Cardiac muscle cell (in vitro differentiated cells and primary cell): Measurements from ENCODE around the gene FGFBP2. TPM values are rescaled to one million over a fixed set of nuclear protein-coding genes. Genes with fewer than 3 reads are reported as not detected.
A peak's percentile ranks its signal among the peaks of the same experiment; 100 is the strongest.

Experiments used
- DNase-seq, 2 donors: peaks; one replicate each; pipeline versions ENCODE4 v3.0.0 to v3.0.0-alpha.2; 2010 to 2017; ENCODE audit warnings: low read depth in 1 of 2, low spot score in 1 of 2
- H3K27ac ChIP-seq: fragments of 200-600 bp; sonication (generic); 2 replicates; pipeline ENCODE4 v1.5.1; 2016
- H3K27me3 ChIP-seq: fragments of 200-600 bp; sonication (generic); 2 replicates; pipeline ENCODE4 v1.6.0; 2016; ENCODE audit warnings: control low read depth
- H3K36me3 ChIP-seq: fragments of 200-600 bp; sonication (generic); 2 replicates; pipeline ENCODE4 v1.5.1; 2016; ENCODE audit warnings: control low read depth
- H3K4me1 ChIP-seq: fragments of 200-600 bp; sonication (generic); 2 replicates; pipeline ENCODE4 v1.8.1; 2017; ENCODE audit warnings: low read depth, mild to moderate bottlenecking, mixed run types
- H3K4me3 ChIP-seq: fragments of 200-600 bp; sonication (generic); 2 replicates; pipeline ENCODE4 v1.5.1; 2016; ENCODE audit warnings: mild to moderate bottlenecking
- H3K9me3 ChIP-seq: fragments of 200-600 bp; sonication (generic); 2 replicates; pipeline ENCODE4 v1.5.1; 2017; ENCODE audit warnings: low read depth, mild to moderate bottlenecking, control low read depth
- CTCF ChIP-seq: IDR thresholded peaks from 2 replicates; pipeline ENCODE4 v1.5.1; 2012; ENCODE audit warnings: low read depth, mild to moderate bottlenecking, low read length
- polyA plus RNA-seq: library from polyadenylated mRNA; unstranded; fragments of >200 nt; fragmentation: Nextera tagmentation; extraction: Ambion mirVana; gene quantifications from 2 replicates; pipeline ENCODE4 v1.2.1, GENCODE V29; 2016
- total RNA-seq: library from RNA; depleted of rRNA; stranded (reverse); fragments of >200 nt; gene quantifications from 2 replicates; pipeline ENCODE4 v1.2.3, GENCODE V29; 2016

The FGFBP2 gene
- total and polyA plus RNA-seq, 2 experiments from 2014 or later = not detected

DNA sequence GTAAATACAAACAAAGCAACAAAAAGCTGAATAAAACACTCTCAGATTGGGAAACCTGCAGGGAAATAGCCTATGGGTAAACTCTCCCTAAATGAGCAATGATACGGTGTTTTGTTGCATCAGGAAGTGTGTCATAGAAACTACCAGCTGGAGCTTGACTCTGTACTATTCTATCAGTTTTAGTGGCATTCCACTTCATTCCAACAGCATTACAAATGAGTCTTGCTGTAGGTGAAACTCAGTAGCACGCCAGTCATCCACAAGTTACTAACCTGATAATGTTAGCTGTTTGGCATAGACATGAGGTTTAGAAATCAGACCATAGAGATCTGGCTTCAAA is 49.4 kb downstream of the FGFBP2 start:
- Histone ChIP-seq H3K4me1 (no peaks in the 10 kb centered on the region), H3K27ac (no peak overlapping the region), H3K9me3 (no peaks in the 10 kb centered on the region), H3K36me3 (no peaks in the 10 kb centered on the region), H3K27me3 (no peaks in the 10 kb centered on the region), H3K4me3 (no peak overlapping the region)
- DNase-seq = peak in 1 of 2 donors; percentile 95
- TF ChIP-seq CTCF = no peak

- peak in 1 of 2 donors; percentile 65 for DNase-seq
- H3K4me3 ChIP-seq = no peak overlapping the region
These were observed 49.9 kb downstream of the FGFBP2 start for GRCh38 chr4:15912961-15913630.

GRCh38 chr4:15912236-15912635 is 50.7 kb downstream of the FGFBP2 start:
- no peak overlapping the region for H3K4me3 ChIP-seq
- no peaks in the 10 kb centered on the region for H3K9me3 ChIP-seq
- no peak for TF ChIP-seq CTCF
- H3K36me3 ChIP-seq = no peaks in the 10 kb centered on the region
- no peak for DNase-seq
- no peaks in the 10 kb centered on the region for H3K27me3 ChIP-seq
- no peak overlapping the region for H3K27ac ChIP-seq
- no peaks in the 10 kb centered on the region for H3K4me1 ChIP-seq

More at GRCh38 chr4:15912961-15913630, 49.9 kb downstream of the FGFBP2 start:
- Histone ChIP-seq H3K9me3 (no peaks in the 10 kb centered on the region), H3K36me3 (no peaks in the 10 kb centered on the region), H3K27me3 (no peaks in the 10 kb centered on the region), H3K27ac (no peak overlapping the region), H3K4me1 (no peaks in the 10 kb centered on the region)
- TF ChIP-seq CTCF = no peak

Other genes starting within 250 kb of the FGFBP2 start
- not detected in 2 replicates for gene CD38, start 184.8 kb downstream of the FGFBP2 start, total RNA-seq
- gene CD38, start 184.8 kb downstream of the FGFBP2 start, polyA plus RNA-seq = 0.69 TPM in 1 of 2 replicates, not detected in the other
- gene FGFBP1, start 24.4 kb downstream of the FGFBP2 start, total RNA-seq = not detected in 2 replicates
- not detected in 2 replicates for gene FGFBP1, start 24.4 kb downstream of the FGFBP2 start, polyA plus RNA-seq
- gene PROM1, start 120.8 kb upstream of the FGFBP2 start, total RNA-seq = 2.3 and 4.9 TPM in 2 replicates
- 1.3 and 2.0 TPM in 2 replicates for gene PROM1, start 120.8 kb upstream of the FGFBP2 start, polyA plus RNA-seq